ENCODE measurements around the gene CD46. TPM values are rescaled to one million over a fixed set of nuclear protein-coding genes. Genes with fewer than 3 reads are reported as not detected.

Gene CD46
- total and polyA plus RNA-seq, 5 donors = 56.3 to 94.2 (median 84.3) TPM

DNA sequence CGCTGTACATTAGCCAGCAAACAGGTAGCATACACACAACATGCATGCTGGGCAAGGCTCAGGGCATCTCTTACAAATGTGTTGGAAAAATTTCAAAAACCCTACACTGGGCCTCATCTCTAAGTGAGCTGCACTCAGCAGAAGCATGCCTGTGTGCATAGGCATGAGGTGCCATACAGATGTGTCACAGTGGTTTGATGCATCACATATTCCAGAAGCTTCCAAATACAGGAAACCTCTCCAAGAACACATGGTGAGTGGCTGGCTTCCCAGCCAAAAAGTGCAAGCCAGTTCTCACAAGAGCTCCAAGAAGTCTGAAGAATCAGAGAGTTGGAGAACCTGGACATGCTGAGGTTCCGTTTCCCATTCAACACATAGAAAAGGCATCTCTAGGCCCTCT, 58.3 kb downstream of the CD46 start:
- Histone ChIP-seq H3K27me3 (ENCODE audit: control insufficient read depth, insufficient read depth) (no peaks in the 10 kb centered on the region), H3K4me1 (ENCODE audit: control insufficient read depth, insufficient read depth, low read length) (peaks cover 68% of the 10 kb centered on the region), H3K9me3 (ENCODE audit: control insufficient read depth, low read length) (no peaks in the 10 kb centered on the region), H3K4me3 (ENCODE audit: low read length) (no peak overlapping the region), H3K27ac (ENCODE audit: low read length) (peak overlapping the region; percentile 64)
- WGBS = 88% methylated on average over 2 of the region's 2 CpGs
- ATAC-seq = no peak
- intact Hi-C loops (cut with DNase I) = no loop called here
- no peak for DNase-seq

DNA sequence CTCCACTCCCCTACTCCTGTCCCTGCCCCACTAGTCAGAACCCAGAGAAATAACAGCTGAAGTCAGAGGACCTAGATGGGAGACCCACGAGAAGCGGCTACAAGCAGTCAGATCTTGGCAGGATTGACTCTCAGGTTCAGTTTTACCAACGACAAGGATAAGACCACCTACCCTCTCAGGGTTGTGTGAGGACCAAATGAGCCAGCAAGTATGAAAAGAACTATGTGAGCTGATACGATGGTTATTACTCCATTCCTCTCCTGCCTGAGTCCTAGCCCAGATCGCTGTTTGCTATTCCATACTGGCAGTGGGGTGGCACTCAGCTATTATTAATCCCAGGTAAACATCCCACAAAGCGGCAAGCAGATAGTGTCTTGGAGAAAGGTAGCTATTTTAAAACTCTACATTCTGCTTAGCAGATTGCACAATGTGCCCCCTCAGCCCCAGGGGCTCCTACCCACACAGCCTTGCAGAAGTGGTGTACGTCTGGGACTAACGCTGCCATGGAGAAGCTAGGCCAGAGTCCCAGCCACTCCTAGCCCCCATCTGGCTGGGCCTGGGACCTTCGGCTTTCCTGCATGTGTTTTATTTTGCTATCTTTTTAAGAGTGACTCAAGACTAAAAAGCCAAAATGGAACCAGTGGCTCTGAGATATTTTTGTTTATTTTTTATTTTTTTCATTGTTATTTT, 58.9 kb downstream of the CD46 start:
- DNase-seq (peak in 1 of 3 donors; percentile 21), ATAC-seq (no peak)
- peak overlapping the region; percentile 64 for H3K27ac ChIP-seq (ENCODE audit: low read length)
- no peaks in the 10 kb centered on the region for H3K9me3 ChIP-seq (ENCODE audit: control insufficient read depth, low read length)
- no peaks in the 10 kb centered on the region for H3K27me3 ChIP-seq (ENCODE audit: control insufficient read depth, insufficient read depth)
- intact Hi-C loops (cut with DNase I) = no loop called here
- WGBS = 72% methylated on average over 9 of the region's 9 CpGs
- H3K4me3 ChIP-seq (ENCODE audit: low read length) = no peak overlapping the region
- H3K4me1 ChIP-seq (ENCODE audit: control insufficient read depth, insufficient read depth, low read length) = peaks cover 70% of the 10 kb centered on the region

DNA sequence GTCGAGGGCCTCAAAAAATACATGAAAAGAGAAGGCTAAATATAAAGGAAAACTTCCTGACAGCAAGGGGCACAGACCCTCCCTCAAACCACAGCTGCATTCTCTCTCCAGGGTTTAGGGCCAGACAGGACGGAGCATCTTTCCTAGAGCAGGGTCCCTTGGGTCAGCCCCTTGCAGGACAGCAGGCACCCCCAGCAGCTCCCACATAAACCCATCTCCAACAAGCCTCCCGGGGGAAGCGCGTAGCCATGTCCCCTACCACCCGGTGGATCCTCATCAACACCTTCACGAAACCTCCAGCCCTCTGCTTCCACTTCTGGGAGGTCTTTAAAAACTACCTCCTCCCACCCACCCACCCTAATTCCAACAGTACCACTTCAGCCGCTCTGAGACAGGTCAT, 59.5 kb downstream of the CD46 start:
- peaks cover 69% of the 10 kb centered on the region for H3K4me1 ChIP-seq (ENCODE audit: control insufficient read depth, insufficient read depth, low read length)
- intact Hi-C loops (cut with DNase I) = no loop called here

DNA sequence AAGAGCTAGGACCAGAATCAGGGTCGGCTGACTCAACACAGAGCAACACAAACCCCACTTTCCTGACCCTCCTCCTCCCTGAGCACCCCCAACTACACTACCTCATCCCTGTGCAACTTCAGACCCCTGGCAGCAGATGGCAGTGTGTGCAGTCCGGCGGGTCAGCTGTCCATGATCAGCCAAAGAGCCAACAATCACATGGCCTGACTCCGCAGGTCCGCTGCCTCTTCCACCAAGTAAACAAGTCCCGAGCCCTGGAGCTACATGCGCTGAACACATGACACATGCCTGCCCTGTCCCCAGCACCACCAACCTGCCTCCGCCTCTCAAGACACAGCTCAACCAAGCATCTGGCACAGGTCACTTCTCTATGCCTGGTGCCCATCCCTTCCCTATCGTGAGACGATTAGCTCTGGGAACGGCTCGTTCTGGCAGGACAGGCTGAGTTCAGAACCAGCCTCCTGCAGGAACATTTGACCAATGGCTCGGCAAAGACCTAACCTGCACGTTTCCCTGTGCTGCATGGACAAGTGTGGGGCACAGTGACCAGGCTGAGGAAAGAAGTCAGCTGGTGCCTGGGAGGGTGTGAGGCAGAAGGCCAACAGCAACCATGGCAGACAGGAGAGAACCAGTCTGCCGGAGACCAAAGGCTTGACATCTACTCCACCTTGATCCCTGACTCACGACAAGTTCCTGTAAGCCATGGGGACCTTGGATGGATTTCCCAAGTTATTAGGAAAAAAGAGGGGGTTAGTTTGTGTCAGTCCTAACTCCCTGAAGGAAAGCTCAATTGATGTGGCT, 60.3 kb downstream of the CD46 start:
- Histone ChIP-seq H3K4me1 (ENCODE audit: control insufficient read depth, insufficient read depth, low read length) (peaks cover 67% of the 10 kb centered on the region), H3K27ac (ENCODE audit: low read length) (peak overlapping the region; percentile 61), H3K9me3 (ENCODE audit: control insufficient read depth, low read length) (no peaks in the 10 kb centered on the region), H3K4me3 (ENCODE audit: low read length) (no peak overlapping the region), H3K27me3 (ENCODE audit: control insufficient read depth, insufficient read depth) (no peaks in the 10 kb centered on the region)
- ATAC-seq (peak; percentile 22 to 46), DNase-seq (peak; percentile 67 to 84 (median 83))
- intact Hi-C loops (cut with DNase I) = no loop called here
- 57% methylated on average over 16 of the region's 16 CpGs for WGBS

More for the DNA sequence above, 59.5 kb downstream of the CD46 start:
- peak in 1 of 3 donors; percentile 18 for DNase-seq
- H3K27ac ChIP-seq (ENCODE audit: low read length) = peak overlapping the region; percentile 67
- H3K4me3 ChIP-seq (ENCODE audit: low read length) = no peak overlapping the region
- H3K9me3 ChIP-seq (ENCODE audit: control insufficient read depth, low read length) = no peaks in the 10 kb centered on the region
- no peak for ATAC-seq
- 88% methylated on average over 8 of the region's 8 CpGs for WGBS
- H3K27me3 ChIP-seq (ENCODE audit: control insufficient read depth, insufficient read depth) = no peaks in the 10 kb centered on the region

DNA sequence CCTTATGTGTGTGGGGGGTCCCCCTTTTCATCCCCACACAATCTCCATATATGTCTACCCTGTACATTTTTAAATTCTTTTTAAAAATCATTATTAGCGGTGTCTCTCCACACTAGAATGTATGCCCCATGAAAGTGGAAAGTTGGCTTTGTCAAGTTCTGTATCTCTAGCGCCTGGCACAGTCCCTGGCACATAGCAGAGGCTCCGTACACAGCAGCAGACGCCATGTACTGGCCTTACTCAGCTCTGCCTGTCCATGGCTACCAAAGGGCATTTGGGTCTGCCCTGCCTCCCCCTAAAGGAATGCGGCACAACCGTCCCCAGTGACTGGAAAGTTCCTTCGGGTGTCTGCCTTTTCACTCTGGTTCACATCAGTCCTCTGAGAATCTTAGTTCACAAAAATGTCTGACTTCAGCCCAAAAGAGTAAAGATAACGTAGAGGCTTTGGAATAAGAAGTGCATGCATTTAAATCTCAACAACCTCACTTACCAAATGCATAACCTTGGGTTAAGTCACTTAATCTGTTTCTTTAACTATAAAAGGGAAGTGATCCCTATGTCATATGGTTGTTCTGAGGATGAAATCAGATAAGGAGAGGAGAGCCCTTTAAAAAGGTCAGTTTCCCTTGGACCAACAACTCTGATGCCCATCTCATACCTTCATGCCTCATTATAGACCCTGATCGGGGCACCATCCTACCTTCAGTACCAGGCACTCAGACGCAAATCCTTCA, 61.1 kb downstream of the CD46 start:
- intact Hi-C loops (cut with DNase I) = no loop called here
- H3K27ac ChIP-seq (ENCODE audit: low read length) = peak overlapping the region; percentile 85
- no peaks in the 10 kb centered on the region for H3K9me3 ChIP-seq (ENCODE audit: control insufficient read depth, low read length)
- no peaks in the 10 kb centered on the region for H3K27me3 ChIP-seq (ENCODE audit: control insufficient read depth, insufficient read depth)
- WGBS = 74% methylated on average over 10 of the region's 10 CpGs
- no peak overlapping the region for H3K4me3 ChIP-seq (ENCODE audit: low read length)
- H3K4me1 ChIP-seq (ENCODE audit: control insufficient read depth, insufficient read depth, low read length) = peaks cover 67% of the 10 kb centered on the region
- peak in 1 of 3 donors; percentile 29 for DNase-seq
- no peak for ATAC-seq

DNA sequence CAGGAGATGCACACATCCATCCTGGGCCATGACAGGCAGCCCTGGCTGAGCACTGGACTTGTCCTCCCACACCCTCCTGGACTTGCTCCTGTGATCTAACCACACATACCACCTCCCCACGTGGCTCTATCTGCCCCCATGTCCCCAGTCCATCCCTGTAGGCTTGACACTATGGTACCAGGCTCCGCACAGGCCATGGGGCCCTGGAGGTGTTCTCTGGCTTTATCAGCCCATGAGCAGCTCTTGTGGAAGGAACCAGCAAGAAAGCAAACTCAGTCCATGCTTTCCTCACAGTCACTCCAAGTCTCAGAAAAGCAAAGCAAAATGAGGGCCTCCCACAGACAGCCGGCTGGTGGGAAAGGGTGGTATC, 61.6 kb downstream of the CD46 start:
- Histone ChIP-seq H3K4me3 (ENCODE audit: low read length) (no peak overlapping the region), H3K27ac (ENCODE audit: low read length) (peak overlapping the region; percentile 85), H3K4me1 (ENCODE audit: control insufficient read depth, insufficient read depth, low read length) (peaks cover 67% of the 10 kb centered on the region), H3K27me3 (ENCODE audit: control insufficient read depth, insufficient read depth) (no peaks in the 10 kb centered on the region), H3K9me3 (ENCODE audit: control insufficient read depth, low read length) (no peaks in the 10 kb centered on the region)
- DNase-seq = no peak
- intact Hi-C loops (cut with DNase I) = no loop called here
- WGBS = 56% methylated on average over 3 of the region's 3 CpGs
- no peak for ATAC-seq

DNA sequence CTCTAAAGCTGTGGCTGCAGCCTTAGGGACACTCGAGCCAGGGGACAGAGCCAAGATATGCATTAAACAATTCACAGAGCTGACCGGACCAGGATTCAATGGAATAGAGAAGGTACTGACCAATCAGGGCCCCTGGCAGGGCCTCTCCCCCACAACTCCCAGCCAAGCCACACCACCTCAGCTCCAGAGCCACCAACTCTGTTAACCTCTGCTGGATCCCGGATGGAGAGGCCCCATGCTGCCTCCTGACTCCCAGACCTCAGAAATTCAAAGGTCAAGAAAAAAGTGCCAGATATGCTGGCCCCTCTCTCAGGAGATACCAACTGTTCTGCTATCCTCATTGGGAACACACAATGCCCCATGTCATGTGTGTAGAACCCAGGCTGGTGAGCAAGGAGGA, 62.1 kb downstream of the CD46 start:
- 40% methylated on average over 3 of the region's 3 CpGs for WGBS
- H3K27ac ChIP-seq (ENCODE audit: low read length) = peak overlapping the region; percentile 85
- ATAC-seq = no peak
- peak in 2 of 3 donors; percentile 23 to 55 for DNase-seq
- no peak overlapping the region for H3K4me3 ChIP-seq (ENCODE audit: low read length)
- H3K27me3 ChIP-seq (ENCODE audit: control insufficient read depth, insufficient read depth) = no peaks in the 10 kb centered on the region
- intact Hi-C loops (cut with DNase I) = no loop called here
- H3K9me3 ChIP-seq (ENCODE audit: control insufficient read depth, low read length) = no peaks in the 10 kb centered on the region
- H3K4me1 ChIP-seq (ENCODE audit: control insufficient read depth, insufficient read depth, low read length) = peaks cover 68% of the 10 kb centered on the region

DNA sequence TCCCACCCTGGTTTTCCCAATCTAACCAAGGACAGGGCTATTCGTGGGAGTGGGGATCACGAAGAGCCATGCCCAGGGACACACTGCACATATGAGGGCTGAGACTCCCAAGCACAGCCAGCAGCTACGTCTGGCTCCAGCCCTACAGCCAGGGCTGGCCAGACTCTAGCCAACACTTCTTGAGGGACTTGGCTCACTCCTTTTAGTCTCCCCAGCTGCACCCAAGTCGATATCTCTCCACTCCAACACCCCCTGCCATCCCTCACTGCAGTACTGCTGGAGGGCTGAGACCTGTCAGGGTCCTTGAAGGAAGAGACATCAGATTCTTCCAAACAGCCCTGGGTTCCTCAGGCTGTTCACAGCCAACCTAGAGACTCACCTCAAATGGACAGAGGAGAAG, 62.6 kb downstream of the CD46 start:
- ATAC-seq (peak in 1 of 2 donors; percentile 13), DNase-seq (peak in 2 of 3 donors; percentile 30 to 68)
- intact Hi-C loops (cut with DNase I) = no loop called here

DNA sequence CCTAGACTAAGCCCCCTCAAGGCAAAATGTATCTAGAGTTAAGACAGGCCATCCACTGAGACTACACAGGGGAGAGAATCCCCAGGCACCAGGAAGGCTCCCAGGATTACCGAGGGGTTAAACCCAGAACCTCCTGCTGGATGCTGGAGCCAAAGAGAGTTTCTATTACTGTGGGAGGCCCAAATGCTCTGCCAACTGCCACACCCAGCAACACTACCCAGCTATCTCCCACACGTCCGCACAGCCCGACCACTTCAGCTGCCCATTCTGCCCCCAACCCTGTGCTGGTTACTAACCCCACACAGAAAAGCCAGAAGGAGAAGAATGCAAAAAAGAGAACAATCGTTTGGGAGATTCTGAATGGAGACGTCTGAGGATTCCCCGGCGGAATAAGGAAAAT, 63.6 kb downstream of the CD46 start:
- WGBS = 55% methylated on average over 8 of the region's 8 CpGs
- ATAC-seq (peak in 1 of 2 donors; percentile 2), DNase-seq (no peak)
- intact Hi-C loops (cut with DNase I) = no loop called here
- Histone ChIP-seq H3K27me3 (ENCODE audit: control insufficient read depth, insufficient read depth) (no peaks in the 10 kb centered on the region), H3K4me1 (ENCODE audit: control insufficient read depth, insufficient read depth, low read length) (peaks cover 60% of the 10 kb centered on the region), H3K4me3 (ENCODE audit: low read length) (peak overlapping the region; percentile 13), H3K27ac (ENCODE audit: low read length) (peak overlapping the region; percentile 94), H3K9me3 (ENCODE audit: control insufficient read depth, low read length) (no peaks in the 10 kb centered on the region)

More for the DNA sequence above, 62.6 kb downstream of the CD46 start:
- Histone ChIP-seq H3K4me3 (ENCODE audit: low read length) (no peak overlapping the region), H3K27me3 (ENCODE audit: control insufficient read depth, insufficient read depth) (no peaks in the 10 kb centered on the region), H3K27ac (ENCODE audit: low read length) (peak overlapping the region; percentile 85), H3K9me3 (ENCODE audit: control insufficient read depth, low read length) (no peaks in the 10 kb centered on the region), H3K4me1 (ENCODE audit: control insufficient read depth, insufficient read depth, low read length) (peaks cover 68% of the 10 kb centered on the region)
- 33% methylated on average over 4 of the region's 4 CpGs for WGBS

DNA sequence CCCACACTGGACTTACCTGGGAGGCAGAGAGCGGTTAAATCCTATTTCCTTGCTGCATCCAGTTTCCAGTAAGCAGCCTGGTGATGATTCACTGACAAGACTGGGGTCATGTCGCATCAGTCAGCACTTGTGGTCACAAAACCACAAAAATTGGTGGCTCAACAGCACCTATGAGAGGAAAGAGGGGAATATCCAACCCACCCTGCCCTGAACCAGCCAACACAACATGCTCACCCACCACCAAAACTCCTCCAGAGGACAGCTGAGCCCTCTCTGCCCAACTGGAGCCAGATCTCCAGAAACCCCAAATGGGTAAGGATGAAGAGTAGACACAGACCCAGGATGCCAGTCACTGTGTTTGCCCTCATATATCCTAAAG, 64.0 kb downstream of the CD46 start:
- intact Hi-C loops (cut with DNase I) = no loop called here
- whole genome bisulfite sequencing = 83% methylated on average over 2 of the region's 2 CpGs
- no peaks in the 10 kb centered on the region for H3K27me3 ChIP-seq (ENCODE audit: control insufficient read depth, insufficient read depth)
- ATAC-seq (no peak), DNase-seq (no peak)
- no peaks in the 10 kb centered on the region for H3K9me3 ChIP-seq (ENCODE audit: control insufficient read depth, low read length)
- peak overlapping the region; percentile 94 for H3K27ac ChIP-seq (ENCODE audit: low read length)
- peaks cover 56% of the 10 kb centered on the region for H3K4me1 ChIP-seq (ENCODE audit: control insufficient read depth, insufficient read depth, low read length)
- H3K4me3 ChIP-seq (ENCODE audit: low read length) = no peak overlapping the region

DNA sequence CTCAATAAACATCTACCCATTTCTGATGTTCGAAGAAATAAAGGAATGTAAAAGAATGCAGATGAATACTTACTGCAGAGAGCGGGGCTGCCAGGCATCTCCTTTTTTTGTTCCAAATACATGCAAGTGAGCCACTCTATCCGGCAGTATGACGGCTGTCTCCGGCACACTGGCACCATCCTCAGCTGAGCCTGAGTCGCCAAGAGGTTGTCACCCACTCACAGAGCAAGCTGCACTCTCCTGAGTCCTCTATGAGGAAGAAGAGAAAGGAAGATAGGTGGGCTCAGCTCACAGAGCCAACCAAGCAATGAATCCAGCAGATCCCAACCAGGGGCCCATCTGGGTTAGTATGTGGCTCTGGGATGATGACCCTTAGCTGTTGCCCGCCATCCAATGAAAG, 65.3 kb downstream of the CD46 start:
- DNase-seq = no peak
- ATAC-seq = no peak
- intact Hi-C loops (cut with DNase I) = no loop called here
- WGBS = 77% methylated on average over 7 of the region's 7 CpGs
- H3K27me3 ChIP-seq (ENCODE audit: control insufficient read depth, insufficient read depth) = no peaks in the 10 kb centered on the region
- H3K9me3 ChIP-seq (ENCODE audit: control insufficient read depth, low read length) = no peaks in the 10 kb centered on the region
- H3K4me1 ChIP-seq (ENCODE audit: control insufficient read depth, insufficient read depth, low read length) = peaks cover 48% of the 10 kb centered on the region
- H3K4me3 ChIP-seq (ENCODE audit: low read length) = peak overlapping the region; percentile 8
- H3K27ac ChIP-seq (ENCODE audit: low read length) = peak overlapping the region; percentile 96
